ENCODE data around the gene TAF9B.

DNA sequence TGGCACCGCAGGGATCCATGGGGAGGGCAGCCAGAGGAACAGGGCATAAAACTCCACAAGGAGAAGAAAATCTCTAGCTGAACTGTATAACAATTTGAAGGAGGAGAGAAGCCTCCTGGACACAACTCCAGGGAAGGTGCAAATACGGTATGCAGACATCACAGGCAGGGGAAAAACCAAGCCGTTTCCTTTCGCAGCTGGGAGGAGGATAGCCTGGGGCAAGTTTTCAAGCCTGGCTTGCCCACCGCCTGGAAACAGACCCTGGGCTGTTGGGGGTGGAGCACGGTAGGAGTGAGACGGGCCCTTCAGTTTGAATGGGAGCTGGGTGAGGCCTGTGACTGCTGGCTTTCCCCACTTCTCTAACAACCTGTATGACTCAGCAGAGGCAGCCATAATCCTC lies 43.4 kb upstream of the TAF9B start:
- TF ChIP-seq EZH2 (IDR thresholded peaks at IDR 0.05; ENCODE audit: insufficient read depth, low read length), result no peak
- TF ChIP-seq, protein P1, sequence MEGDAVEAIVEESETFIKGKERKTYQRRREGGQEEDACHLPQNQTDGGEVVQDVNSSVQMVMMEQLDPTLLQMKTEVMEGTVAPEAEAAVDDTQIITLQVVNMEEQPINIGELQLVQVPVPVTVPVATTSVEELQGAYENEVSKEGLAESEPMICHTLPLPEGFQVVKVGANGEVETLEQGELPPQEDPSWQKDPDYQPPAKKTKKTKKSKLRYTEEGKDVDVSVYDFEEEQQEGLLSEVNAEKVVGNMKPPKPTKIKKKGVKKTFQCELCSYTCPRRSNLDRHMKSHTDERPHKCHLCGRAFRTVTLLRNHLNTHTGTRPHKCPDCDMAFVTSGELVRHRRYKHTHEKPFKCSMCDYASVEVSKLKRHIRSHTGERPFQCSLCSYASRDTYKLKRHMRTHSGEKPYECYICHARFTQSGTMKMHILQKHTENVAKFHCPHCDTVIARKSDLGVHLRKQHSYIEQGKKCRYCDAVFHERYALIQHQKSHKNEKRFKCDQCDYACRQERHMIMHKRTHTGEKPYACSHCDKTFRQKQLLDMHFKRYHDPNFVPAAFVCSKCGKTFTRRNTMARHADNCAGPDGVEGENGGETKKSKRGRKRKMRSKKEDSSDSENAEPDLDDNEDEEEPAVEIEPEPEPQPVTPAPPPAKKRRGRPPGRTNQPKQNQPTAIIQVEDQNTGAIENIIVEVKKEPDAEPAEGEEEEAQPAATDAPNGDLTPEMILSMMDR (IDR thresholded peaks at IDR 0.05; ENCODE audit: insufficient read depth, low read depth, low read length), result no peak
